A549 treated with GW870086 at 1 μM for 4 hours (cell line): ENCODE results near the gene ATOSA. TPM values are rescaled to one million over a fixed set of nuclear protein-coding genes. Genes with fewer than 3 reads are reported as not detected.

Source experiments
- total RNA-seq: library from RNA; stranded (reverse); fragments of 200-300 nt; extraction: Qiagen RNA extraction; gene quantifications from 5 replicates; pipeline ENCODE4 v1.2.3, GENCODE V29; 2022; ENCODE audit warnings: low read depth

The ATOSA gene
- 7.8 to 11.1 TPM (median 10.1 TPM) in 5 replicates for total RNA-seq

GRCh38 chr15:52679232-52680040 lies at the start of gene ATOSA:
TSS of gene ATOSA (minus strand) at chr15:52679388. CDS start at chr15:52678021, 1,367 bp downstream.

Other genes starting within 250 kb of the ATOSA start
- 19.6 to 30.5 TPM (median 25.8 TPM) in 5 replicates for gene MYO5A, start 150.5 kb downstream of the ATOSA start, total RNA-seq
- 77.6 to 117 TPM (median 107 TPM) in 5 replicates for gene ARPP19, start 110.4 kb downstream of the ATOSA start, total RNA-seq
- 0.09 to 0.17 TPM (median 0.12 TPM) in 4 of 5 replicates, not detected in the other for gene ONECUT1, start 110.9 kb upstream of the ATOSA start, total RNA-seq